Stromal cell of bone marrow (primary cell): ENCODE measurements around the gene INPP5A.
"Not testable (repeated sequence)": the region's sequence is repeated elsewhere in the genome, so short reads cannot be mapped to it uniquely, and the experiment has no call there.

Experiments used
- DNase-seq: peaks from one replicate; pipeline ENCODE4 v3.0.0-alpha.2; 2012; ENCODE audit warnings: low read depth

INPP5A gene

DNA sequence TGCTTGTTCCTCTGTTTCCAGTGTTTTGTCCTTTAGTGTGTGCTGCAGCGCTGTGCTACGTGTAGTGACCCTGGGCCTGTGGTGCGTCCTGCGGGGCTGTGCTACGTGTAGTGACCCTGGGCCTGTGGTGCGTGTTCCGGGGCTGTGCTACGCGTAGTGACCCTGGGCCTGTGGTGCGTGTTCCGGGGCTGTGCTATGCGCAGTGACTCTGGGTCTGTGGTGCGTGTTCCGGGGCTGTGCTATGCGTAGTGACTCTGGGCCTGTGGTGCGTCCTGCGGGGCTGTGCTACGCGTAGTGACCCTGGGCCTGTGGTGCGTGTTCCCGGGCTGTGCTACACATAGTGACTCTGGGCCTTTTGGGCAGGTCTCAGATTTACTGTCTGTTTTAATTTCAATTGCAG lies 60.1 kb downstream of the INPP5A start:
- DNase-seq = no peak

DNA sequence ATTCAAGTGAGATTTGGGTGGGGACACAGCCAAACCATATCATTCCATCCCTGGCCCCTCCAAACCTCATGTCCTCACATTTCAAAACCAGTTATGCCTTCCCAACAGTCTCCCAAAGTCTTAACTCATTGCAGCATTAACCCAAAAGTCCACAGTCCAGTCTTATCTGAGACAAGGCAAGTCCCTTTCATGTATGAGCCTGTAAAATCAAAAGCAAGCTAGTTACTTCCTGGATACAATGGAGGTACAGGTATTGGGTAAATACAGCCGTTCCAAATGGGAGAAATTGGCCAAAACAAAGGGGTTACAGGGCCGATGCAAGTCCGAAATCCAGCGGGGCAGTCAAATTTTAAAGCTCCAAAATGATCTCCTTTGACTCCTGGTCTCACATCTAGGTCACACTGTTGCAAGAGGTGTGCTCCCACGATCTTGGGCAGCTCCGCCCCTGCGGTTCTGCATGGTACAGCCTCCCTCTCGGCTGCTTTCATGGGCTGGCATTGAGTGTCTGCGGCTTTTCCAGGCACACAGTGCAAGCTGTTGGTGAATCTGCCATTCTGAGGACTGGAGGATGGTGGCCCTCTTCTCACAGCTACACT lies 61.5 kb downstream of the INPP5A start:
- DNase-seq = not testable (repeated sequence)

DNA sequence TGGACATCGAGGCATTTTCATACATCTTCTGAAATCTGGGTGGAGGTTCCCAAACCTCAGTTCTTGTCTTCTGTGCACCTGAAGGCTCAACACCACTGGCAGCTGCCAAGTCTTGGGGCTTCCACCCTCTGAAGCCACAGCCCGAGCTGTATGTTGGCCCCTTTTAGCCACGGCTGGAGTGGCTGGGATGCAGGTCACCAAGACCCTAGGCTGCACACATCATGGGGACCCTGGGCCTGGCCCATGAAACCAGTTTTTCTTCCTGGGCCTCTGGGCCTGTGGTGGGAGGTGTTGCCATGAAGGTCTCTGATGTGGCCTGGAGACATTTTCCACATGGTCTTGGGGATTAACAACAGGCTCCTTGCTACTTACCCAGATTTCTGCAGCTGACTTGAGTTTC lies 62.1 kb downstream of the INPP5A start:
- no peak for DNase-seq

- DNase-seq = no peak
Measured at GRCh38 chr10:132600416-132600815, 62.8 kb downstream of the INPP5A start.

- no peak for DNase-seq
Measured at GRCh38 chr10:132601567-132601966, 64.0 kb downstream of the INPP5A start.

- DNase-seq = no peak
Measured at GRCh38 chr10:132602614-132603013, 65.0 kb downstream of the INPP5A start.

GRCh38 chr10:132603851-132604533 lies 66.4 kb downstream of the INPP5A start:
- DNase-seq = no peak

- DNase-seq = no peak
Measured at GRCh38 chr10:132604686-132605085, 67.1 kb downstream of the INPP5A start.

DNA sequence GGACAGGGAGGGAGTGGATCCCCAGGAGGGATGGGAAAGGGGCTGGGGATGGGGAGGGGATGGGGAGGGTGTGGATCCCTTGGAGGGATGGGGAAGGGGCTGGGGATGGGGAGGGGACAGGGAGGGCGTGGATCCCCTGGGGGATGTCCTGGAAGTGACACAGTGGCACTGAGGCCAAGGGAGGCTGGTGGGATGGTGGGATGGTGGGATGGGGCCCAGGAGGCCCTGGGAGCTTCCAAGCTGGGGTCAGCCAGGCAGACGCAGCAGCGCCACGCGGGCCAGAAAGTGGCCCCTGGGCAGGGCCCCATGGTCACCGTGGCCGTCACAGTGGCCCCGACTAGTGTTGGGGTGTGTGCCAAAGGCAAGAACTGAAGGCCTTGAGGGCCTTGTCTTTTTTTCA lies 67.8 kb downstream of the INPP5A start:
- no peak for DNase-seq

GRCh38 chr10:132606031-132606491 lies 68.5 kb downstream of the INPP5A start:
- no peak for DNase-seq

GRCh38 chr10:132606536-132607316 lies 69.1 kb downstream of the INPP5A start:
- no peak for DNase-seq

DNA sequence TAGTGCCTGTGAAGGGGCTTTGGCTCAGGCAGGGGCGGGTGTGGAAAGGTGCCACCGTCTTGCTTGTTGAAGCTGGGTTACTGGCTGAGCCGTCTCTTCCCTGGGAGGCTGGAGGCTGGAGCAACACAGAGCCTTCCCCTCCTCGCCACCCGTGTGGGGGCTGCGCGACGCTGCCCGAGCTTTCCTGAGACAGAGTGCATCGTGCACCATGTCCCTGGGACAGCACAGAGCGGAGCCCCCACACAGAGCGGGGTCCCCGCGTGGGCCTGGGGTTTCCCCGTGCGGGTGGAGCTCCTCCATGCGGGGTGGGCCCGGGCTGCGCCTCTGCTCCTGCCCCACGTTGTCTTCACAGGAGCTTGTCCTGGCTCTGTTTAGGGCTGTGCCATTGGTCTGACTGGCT lies 69.9 kb downstream of the INPP5A start:
- DNase-seq = no peak

DNA sequence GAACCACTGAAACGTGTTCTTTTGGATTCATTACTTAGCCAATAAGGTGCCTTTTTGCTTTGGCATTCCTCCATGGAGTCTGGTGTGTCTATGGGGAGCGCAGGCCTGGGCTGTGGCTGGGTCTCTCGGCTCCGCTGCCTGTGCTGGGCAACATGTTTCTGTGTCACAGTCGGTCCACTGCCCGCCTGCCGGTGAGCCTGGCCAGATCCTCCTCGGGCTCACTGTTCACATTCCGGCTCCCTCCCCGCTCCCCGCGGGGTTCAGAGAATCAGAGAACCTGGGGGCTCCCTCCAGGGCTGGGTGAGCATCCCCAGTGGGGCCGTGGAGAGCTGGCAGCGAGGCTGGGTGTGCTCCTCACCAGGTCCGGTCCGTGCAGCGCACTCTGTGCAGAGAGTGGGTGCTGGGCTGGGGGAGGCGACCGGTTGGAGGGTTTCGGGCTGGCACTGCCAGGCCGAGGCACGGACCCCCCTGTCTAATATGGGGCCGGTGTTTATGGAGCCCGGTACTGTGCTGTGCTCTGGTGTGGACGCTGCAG lies 70.4 kb downstream of the INPP5A start:
- no peak for DNase-seq

DNA sequence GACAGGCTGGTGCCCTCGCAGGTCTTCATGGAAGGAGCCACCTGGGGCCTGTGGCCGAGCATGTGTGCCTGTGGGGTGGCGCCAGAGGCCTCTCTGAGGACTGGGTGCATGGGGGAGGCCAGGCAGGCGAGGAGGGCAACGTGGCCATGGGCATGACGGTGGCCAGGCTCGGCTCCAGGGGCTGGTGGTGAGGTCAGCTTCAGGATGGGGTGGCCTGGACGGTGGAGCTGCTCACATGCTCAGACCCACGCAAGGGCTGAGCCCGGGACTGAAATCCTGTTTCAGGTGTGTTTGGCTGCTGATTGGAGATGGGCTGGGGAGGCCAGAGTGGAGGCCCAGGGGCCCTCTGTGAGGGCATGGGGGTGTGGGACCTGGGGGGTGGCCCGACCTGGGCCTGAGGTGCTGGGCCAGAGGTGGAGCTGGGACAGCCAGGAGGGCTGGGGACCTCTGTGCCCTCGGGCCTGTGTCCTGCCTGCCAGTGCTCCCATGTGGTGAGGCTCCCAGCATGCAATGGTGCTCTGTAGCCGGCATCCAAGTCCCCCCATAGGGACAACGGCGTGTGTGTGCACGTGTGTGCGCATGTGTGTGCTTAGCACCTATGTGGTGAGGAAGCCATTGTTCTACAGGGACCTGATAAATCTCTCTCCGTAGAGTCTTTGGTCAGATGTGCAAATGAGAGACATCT lies 71.1 kb downstream of the INPP5A start:
- no peak for DNase-seq

DNA sequence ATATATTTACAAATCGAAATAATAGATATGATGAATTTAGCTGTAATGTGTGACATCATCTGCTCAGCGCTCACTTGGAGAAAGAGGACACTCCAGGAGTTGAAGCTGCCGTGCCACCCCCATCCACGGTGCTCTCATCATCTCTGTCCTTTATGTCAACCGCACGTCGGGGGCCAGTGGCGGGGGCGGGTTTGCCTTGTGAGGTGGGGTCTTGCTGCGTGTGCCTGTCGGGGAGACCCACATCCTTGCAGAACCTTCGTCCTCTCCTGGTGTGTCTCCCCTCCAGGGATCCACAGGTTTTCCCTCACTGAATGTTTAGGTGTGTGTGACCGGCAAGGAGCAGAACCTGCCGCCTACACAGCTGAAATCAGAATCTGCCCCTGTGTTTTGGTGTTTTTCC lies 71.6 kb downstream of the INPP5A start:
- DNase-seq = no peak

- DNase-seq = no peak
Measured at GRCh38 chr10:132610071-132610701, 72.6 kb downstream of the INPP5A start.

- no peak for DNase-seq
Measured at GRCh38 chr10:132611026-132611910, 73.7 kb downstream of the INPP5A start.

GRCh38 chr10:132611986-132612385 lies 74.4 kb downstream of the INPP5A start:
- DNase-seq = no peak

GRCh38 chr10:132612571-132613504 lies 75.3 kb downstream of the INPP5A start:
- no peak for DNase-seq
